GM12878 (cell line): ENCODE data around the gene NKG7. TPM values are rescaled to one million over a fixed set of nuclear protein-coding genes. Genes with fewer than 3 reads are reported as not detected.

ENCODE experiments used
- ATAC-seq: fragments of 200-7000 bp; cut with Tn5 transposase; 3 replicates; pipeline ENCODE4 v1.9.1; 2020; ENCODE audit warnings: mild to moderate bottlenecking, moderate library complexity
- BruUV-seq: library from RNA; stranded (reverse); fragments of 400-500 nt; replicated peaks from 2 replicates; lab custom pipeline; 2021; lab: Mats Ljungman, UMichigan
- CTCF ChIA-PET: fragments of 300-600 bp; sonication (Branson Sonifier 250); formaldehyde crosslinking; extraction: SDS; loops from one replicate; lab custom pipeline; 2021; ENCODE audit warnings: inconsistent platforms; lab: Yijun Ruan, JAX
- POLR2A ChIA-PET: fragments of 350-600 bp; formaldehyde crosslinking; extraction: SDS; loops from one replicate; lab custom pipeline; 2021; ENCODE audit warnings: inconsistent platforms; lab: Charles Lee
- RAD21 ChIA-PET: fragments of 300-600 bp; sonication (Branson Sonifier 250); formaldehyde crosslinking; loops from one replicate; lab custom pipeline; 2023; ENCODE audit warnings: antibody characterized with exemption; ENCODE audit not compliant: unreplicated experiment; lab: Charles Lee
- SMC1A ChIA-PET: fragments of 300-600 bp; sonication (Branson Sonifier 250); formaldehyde crosslinking; loops from one replicate; lab custom pipeline; 2023; ENCODE audit not compliant: unreplicated experiment, uncharacterized antibody; lab: Charles Lee
- DNase-seq: peaks from one replicate; pipeline ENCODE4 v3.0.0-alpha.2; 2011; ENCODE audit warnings: low read depth, low spot score
- FAIRE-seq: peaks from 3 replicates; lab custom pipeline; 2011; peaks lifted over from hg19 to GRCh38; lab: Jason Lieb, UNC
- H2AFZ ChIP-seq: 2 replicates; pipeline ENCODE4 v1.6.0; 2011; ENCODE audit warnings: low read depth, low read length, control low read depth; ENCODE audit not compliant: control insufficient read depth
- H3K27ac ChIP-seq: 2 replicates; pipeline ENCODE4 v1.5.1; 2011; ENCODE audit warnings: control low read depth; ENCODE audit not compliant: control insufficient read depth, insufficient read depth
- H3K27me3 ChIP-seq, 2 experiments: replicated peaks in 1 of 2; 2 replicates each; pipeline versions ENCODE4 v1.6.0 to v1.6.1; 2011; ENCODE audit warnings: low read length in 1 of 2; ENCODE audit not compliant: control insufficient read depth in 2 of 2, insufficient read depth in 2 of 2
- H3K36me3 ChIP-seq, 2 experiments: 2 replicates each; pipeline ENCODE4 v1.5.1; 2011; ENCODE audit warnings: low read length in 1 of 2; ENCODE audit not compliant: control insufficient read depth in 2 of 2, insufficient read depth in 2 of 2
- H3K4me1 ChIP-seq: 2 replicates; pipeline ENCODE4 v1.6.1; 2011; ENCODE audit warnings: mild to moderate bottlenecking, low read length, moderate library complexity, mixed read lengths; ENCODE audit not compliant: control insufficient read depth, insufficient read depth
- H3K4me2 ChIP-seq: 2 replicates; pipeline ENCODE4 v1.6.0; 2011; ENCODE audit warnings: control low read depth; ENCODE audit not compliant: control insufficient read depth, insufficient read depth
- H3K4me3 ChIP-seq: fragments of 200-600 bp; sonication (generic); 2 replicates; pipeline ENCODE4 v1.5.1; 2016
- H3K79me2 ChIP-seq: 2 replicates; pipeline ENCODE4 v1.6.0; 2011; ENCODE audit warnings: low read length; ENCODE audit not compliant: control insufficient read depth, insufficient read depth
- H3K9ac ChIP-seq: 2 replicates; pipeline ENCODE4 v1.8.0; 2011; ENCODE audit warnings: low read length, control low read depth, mixed read lengths; ENCODE audit not compliant: control insufficient read depth, insufficient read depth
- H3K9me3 ChIP-seq: replicated peaks from 3 replicates; pipeline ENCODE4 v1.5.1; 2011; ENCODE audit warnings: mild to moderate bottlenecking, low read length; ENCODE audit not compliant: control insufficient read depth, insufficient read depth
- H4K20me1 ChIP-seq: 2 replicates; pipeline ENCODE4 v1.6.0; 2011; ENCODE audit not compliant: control insufficient read depth, insufficient read depth
- BRCA1 ChIP-seq: IDR thresholded peaks from 2 replicates; pipeline ENCODE4 v1.6.1; 2011; ENCODE audit warnings: low read depth, low read length, improper control_type of control experiment
- EGR1 ChIP-seq, 2 experiments: IDR thresholded peaks; 1 replicate in 1 of 2; 2 replicates in 1 of 2; pipeline ENCODE4 v1.6.1; 2011 to 2012; ENCODE audit warnings: low read depth in 2 of 2, low read length in 2 of 2, borderline replicate concordance in 1 of 2, mild to moderate bottlenecking in 1 of 2, moderate library complexity in 1 of 2
- HCFC1 ChIP-seq: fragments of 150-350 bp; IDR thresholded peaks from 2 replicates; pipeline ENCODE4 v1.6.1; 2014; ENCODE audit warnings: low read length
- IKZF1 ChIP-seq: fragments of 450-650 bp; conservative IDR thresholded peaks from 2 replicates; pipeline ENCODE4 v1.6.1; 2017; ENCODE audit warnings: antibody characterized with exemption, mild to moderate bottlenecking
- MTA2 ChIP-seq: fragments of 450-650 bp; IDR thresholded peaks from 2 replicates; pipeline ENCODE4 v1.6.1; 2016; ENCODE audit warnings: low read depth, mild to moderate bottlenecking, moderate library complexity
- RB1 ChIP-seq: fragments of 450-650 bp; formaldehyde crosslinking; IDR thresholded peaks from 2 replicates; pipeline ENCODE4 v1.6.1; 2017; ENCODE audit warnings: mild to moderate bottlenecking, borderline replicate concordance
- SRF ChIP-seq, 2 experiments: IDR thresholded peaks; 2 replicates each; pipeline ENCODE4 v1.6.1; 2011; ENCODE audit warnings: low read depth in 2 of 2, low read length in 2 of 2, mild to moderate bottlenecking in 1 of 2, moderate library complexity in 1 of 2
- WGBS: methylation state at CpG from one replicate; pipeline ENCODE4 v1.1.6; 2016; ENCODE audit warnings: low lambda C conversion rate; ENCODE audit not compliant: insufficient replicate concordance, insufficient coverage; ENCODE audit errors: missing lambda C conversion rate; 5-methylcytosine and 5-hydroxymethylcytosine counted together
- in situ Hi-C: fragments of 300-500 bp; cut with MboI; formaldehyde crosslinking; loops from 9 replicates; pipeline ENCODE4 v1.14.3; 2018; ENCODE audit warnings: mixed read lengths
- intact Hi-C: fragments of 100-400 bp; cut with micrococcal nuclease; formaldehyde crosslinking; loops from one replicate; pipeline ENCODE4 v1.14.2; 2022; ENCODE audit not compliant: unreplicated experiment
- polyA plus RNA-seq, 11 experiments: library from polyadenylated mRNA; depleted of rRNA in 4 of 11; unstranded in 6 of 11; stranded (reverse) in 5 of 11; fragments of >200 nt; fragmentation: Nextera tagmentation in 4 of 11; fragmentation: Illumina TruSeq in 1 of 11; extraction: Ambion mirVana in 4 of 11; extraction: Trizol in 1 of 11; gene quantifications; 1 replicate in 1 of 11; 2 replicates in 10 of 11; pipeline versions ENCODE4 v1.2.1 to v1.2.3, GENCODE V29; 2011 to 2016; ENCODE audit warnings: inconsistent platforms in 2 of 11, missing spikeins in 2 of 11, low read depth in 1 of 11
- total RNA-seq, 4 experiments: library from RNA; depleted of rRNA in 3 of 4; stranded (reverse); fragments of >200 nt in 3 of 4; fragmentation: Illumina TruSeq in 1 of 4; extraction: Trizol in 1 of 4; gene quantifications; 2 replicates each; pipeline versions ENCODE4 v1.2.1 to v1.2.3, GENCODE V29; 2013 to 2021

The NKG7 gene
- total and polyA plus RNA-seq, 10 of the 15 experiments (the other 5 are each of a cell fraction or from before 2014, with no cell fraction given), result 10.0 to 48.7 (median 22.3) TPM

GRCh38 chr19:51341976-51342580 lies 30.4 kb downstream of the NKG7 start, which contains the start of gene VSIG10L:
VSIG10L (minus strand) TSS chr19:51342139; CDS start chr19:51342124, 15 bp downstream.
- Histone ChIP-seq H3K27me3 (no peaks in the 10 kb centered on the region), H3K27ac (no peak within 1 kb of the TSS), H3K79me2 (no peaks in the 10 kb centered on the region), H3K9me3 (no peaks in the 10 kb centered on the region), H3K36me3 (no peaks in the 10 kb centered on the region; a peak in 1 of 4 replicates), H3K4me1 (peaks cover 21% of the 10 kb centered on the region), H4K20me1 (no peaks in the 10 kb centered on the region), H3K4me2 (no peak within 1 kb of the TSS), H3K9ac (no peak within 1 kb of the TSS), H3K4me3 (no peak within 1 kb of the TSS), H2AFZ (no peak within 1 kb of the TSS)
- CTCF ChIA-PET, result interaction anchor here (1.3 to 5.1 kb wide), 8 partner anchors 24 to 99 kb away, joined by 3 to 47 read pairs (median 8); partner anchors contain the start of gene ETFB
- ATAC-seq, result no peak
- SMC1A ChIA-PET, result interaction anchor here (0.9 to 1.6 kb wide), 3 partner anchors 35 to 75 kb away, joined by 3 to 4 read pairs (median 3); no protein-coding TSS in a partner anchor
- POLR2A ChIA-PET, result interaction anchor here (1.1 kb wide), 1 partner anchor 15 kb away, joined by 3 read pairs; no protein-coding TSS in a partner anchor
- TF ChIP-seq HCFC1 (no peak), SRF (IDR thresholded peaks at IDR 0.05; ENCODE audit: low read depth in 2 of 2, low read length in 2 of 2) (no peak), BRCA1 (no peak), RB1 (no peak), IKZF1 (0 out of 2 replicates have a peak, but pooled peaks have one; percentile 5), MTA2 (no peak), EGR1 (IDR thresholded peaks at IDR 0.05; ENCODE audit: borderline replicate concordance in 1 of 2, low read depth in 2 of 2, low read length in 2 of 2) (no peak)
- RAD21 ChIA-PET, result interaction anchor here (0.7 to 1.3 kb wide), 3 partner anchors 53 to 92 kb away, joined by 3 to 7 read pairs (median 3); no protein-coding TSS in a partner anchor
- FAIRE-seq, result no peak
- 55% methylated on average over 3 of the region's 3 CpGs for WGBS
- no peak for DNase-seq
- intact Hi-C loops, result no loop called here
- in situ Hi-C loops, result no loop called here
- no TSS peak for BruUV-seq
